Head of caudate nucleus (tissue), 42 donors: ENCODE data around the gene PPP6C.
"Not testable (repeated sequence)": the region's sequence is repeated elsewhere in the genome, so short reads cannot be mapped to it uniquely, and the experiment has no call there.

Experiments used
- DNase-seq, 42 donors: peaks; one replicate each; pipeline versions ENCODE4 v3.0.0 to v3.0.0-alpha.2; 2020 to 2021; ENCODE audit warnings: mixed read lengths in 7 of 42
- intact Hi-C: fragments of 100-400 bp; cut with DNase I; formaldehyde crosslinking; loops from one replicate; pipeline ENCODE4 v1.15.0; 2022

PPP6C gene

GRCh38 chr9:125189361-125190289 is at the start of gene PPP6C:
Gene PPP6C (minus strand): TSS chr9:125189803. CDS start chr9:125189718, 85 bp downstream.
- peak; percentile 95 to 99 (median 99) for DNase-seq
- intact Hi-C loops, result loop anchor here (2.0 kb wide), 1 partner anchor 51 kb away; the partner anchor contains the start of gene HSPA5

DNA sequence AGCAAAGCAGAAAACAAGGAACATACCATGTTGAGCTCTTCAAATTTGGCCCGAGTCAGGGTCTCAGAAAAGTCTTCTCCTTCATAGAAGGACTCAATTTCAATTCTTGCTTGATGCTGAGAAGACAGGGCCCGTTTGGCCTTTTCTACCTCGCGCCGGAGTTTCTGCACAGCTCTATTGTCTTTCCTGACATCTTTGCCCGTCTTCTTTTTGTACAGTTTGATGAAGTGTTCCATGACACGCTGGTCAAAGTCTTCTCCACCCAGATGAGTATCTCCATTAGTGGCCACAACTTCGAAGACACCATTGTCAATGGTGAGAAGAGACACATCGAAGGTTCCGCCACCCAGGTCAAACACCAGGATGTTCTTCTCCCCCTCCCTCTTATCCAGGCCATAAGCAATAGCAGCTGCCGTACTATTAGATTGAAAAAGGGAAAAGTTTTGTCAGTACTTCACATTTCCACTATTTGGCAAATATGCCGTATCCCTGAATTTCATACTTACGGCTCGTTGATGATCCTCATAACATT is 49.4 kb upstream of the PPP6C start:
- no peak for DNase-seq
- intact Hi-C loops, result no loop called here

DNA sequence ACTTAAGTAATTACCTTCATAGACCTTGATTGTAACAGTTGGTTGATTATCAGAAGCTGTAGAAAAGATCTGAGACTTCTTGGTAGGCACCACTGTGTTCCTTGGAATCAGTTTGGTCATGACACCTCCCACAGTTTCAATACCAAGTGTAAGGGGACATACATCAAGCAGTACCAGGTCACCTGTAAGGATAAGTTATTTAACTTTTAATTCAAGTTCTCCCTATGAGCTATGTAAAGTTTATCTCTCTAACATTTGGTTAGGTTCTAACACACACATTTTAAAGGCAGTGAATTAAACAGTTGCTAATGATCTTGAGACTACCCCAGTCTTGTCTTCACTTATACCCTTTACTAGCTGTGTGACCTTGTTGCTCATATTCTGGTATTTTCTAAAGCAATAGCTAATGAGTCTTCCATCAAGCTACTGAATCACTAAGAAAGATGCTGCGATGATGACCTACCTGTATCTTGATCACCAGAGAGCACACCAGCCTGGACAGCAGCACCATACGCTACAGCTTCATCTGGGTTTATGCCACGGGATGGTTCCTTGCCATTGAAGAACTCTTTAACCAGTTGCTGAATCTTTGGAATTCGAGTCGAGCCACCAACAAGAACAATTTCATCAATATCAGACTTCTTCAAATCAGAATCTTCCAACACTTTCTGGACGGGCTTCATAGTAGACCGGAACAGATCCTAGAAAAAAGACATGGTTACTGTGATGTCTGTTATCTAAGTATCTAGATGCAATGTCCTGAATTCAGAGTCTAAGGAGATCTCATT is 48.7 kb upstream of the PPP6C start:
- DNase-seq, result no peak
- intact Hi-C loops, result no loop called here

- intact Hi-C loops, DNase-seq: not testable (repeated sequence)
Observed at GRCh38 chr9:125236520-125237159, 47.0 kb upstream of the PPP6C start.

- no peak for DNase-seq
- intact Hi-C loops, result no loop called here
Observed at GRCh38 chr9:125235804-125236519, 46.4 kb upstream of the PPP6C start.

DNA sequence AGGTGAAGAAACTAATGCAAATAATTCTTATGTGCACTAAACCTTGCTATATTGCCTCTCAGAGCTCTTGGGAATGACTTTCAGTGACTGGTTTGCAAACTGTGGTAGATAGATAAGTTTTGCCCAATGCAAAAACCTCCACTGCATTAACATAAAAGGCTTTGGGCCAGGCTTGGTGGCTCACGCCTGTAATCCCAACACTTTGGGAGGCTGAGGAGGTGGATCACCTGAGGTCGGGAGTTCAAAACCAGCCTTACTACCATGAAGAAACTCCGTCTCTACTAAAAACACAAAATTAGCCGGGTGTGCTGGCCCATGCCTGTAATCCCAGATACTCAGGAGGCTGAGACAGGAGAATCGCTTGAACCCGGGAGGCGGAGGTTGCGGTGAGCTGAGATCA is 44.5 kb upstream of the PPP6C start:
- DNase-seq, intact Hi-C loops: not testable (repeated sequence)

- DNase-seq, result peak in 8 of 42 donors; percentile 15 to 46 (median 20)
- intact Hi-C loops, result no loop called here
Observed at GRCh38 chr9:125233678-125234077, 44.1 kb upstream of the PPP6C start.

DNA sequence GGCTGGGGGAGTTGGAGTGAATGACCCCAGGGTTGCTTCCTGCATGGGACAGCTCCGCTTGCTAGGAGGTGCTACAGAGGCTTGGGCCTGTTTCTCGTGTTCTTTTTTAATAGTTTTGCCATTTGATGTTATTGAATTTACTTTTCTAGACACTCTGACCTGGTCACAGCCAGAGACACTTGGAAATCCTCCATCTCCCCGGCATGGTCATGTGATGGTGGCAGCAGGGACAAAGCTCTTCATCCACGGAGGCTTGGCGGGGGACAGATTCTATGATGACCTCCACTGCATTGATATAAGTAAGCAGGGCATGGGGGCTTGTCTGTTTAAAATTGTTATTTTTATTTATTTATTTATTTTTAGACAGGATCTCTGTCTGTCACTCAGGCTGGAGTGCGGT is 38.2 kb upstream of the PPP6C start:
- DNase-seq, result peak in 16 of 42 donors; percentile 6 to 59 (median 28)
- intact Hi-C loops, result no loop called here

- intact Hi-C loops, result not testable (repeated sequence)
Observed at GRCh38 chr9:125224858-125225257, 35.3 kb upstream of the PPP6C start.

DNA sequence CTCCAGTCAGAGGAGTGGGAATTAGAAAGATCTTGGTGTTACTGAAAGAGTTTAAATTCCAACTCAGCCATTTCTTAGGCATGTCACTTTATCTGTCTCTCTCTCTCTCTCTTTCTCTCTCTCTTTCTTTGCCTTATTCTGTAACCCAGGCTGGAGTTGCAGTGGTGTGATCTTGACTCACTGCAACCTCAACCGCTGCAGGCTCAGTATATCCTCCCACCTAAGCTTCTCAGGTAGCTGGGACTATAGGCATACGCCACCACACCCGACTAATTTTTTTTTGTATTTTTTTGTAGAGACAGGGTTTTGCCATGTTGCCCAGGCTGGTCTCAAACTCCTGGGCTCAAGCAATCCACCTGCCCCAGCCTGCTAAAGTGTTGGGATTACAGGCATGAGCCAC is 29.0 kb upstream of the PPP6C start:
- intact Hi-C loops, result no loop called here
- peak in 18 of 42 donors; percentile 13 to 59 (median 31) for DNase-seq

More at GRCh38 chr9:125224858-125225257, 35.3 kb upstream of the PPP6C start:
- not testable (repeated sequence) for DNase-seq

DNA sequence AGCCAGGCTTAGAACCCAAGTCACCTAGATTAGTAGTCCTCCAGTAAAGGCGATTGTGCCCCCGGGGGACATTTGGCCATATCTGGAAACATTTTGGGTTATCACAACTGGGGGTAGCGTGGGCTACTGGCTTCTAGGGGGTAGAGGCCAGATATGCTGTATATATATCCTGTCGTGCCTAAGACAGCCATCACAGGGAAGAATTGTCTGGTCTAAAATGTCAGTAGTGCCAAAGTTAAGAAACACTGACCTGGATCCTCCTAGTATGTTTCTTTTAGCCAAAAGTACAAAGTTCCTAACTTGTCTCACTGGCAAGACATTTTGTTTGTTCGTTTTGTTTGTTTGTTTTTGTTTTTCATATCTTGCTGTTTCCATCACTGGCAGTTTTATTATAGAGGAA is 24.6 kb upstream of the PPP6C start:
- intact Hi-C loops, result no loop called here
- DNase-seq, result no peak

- intact Hi-C loops, result no loop called here
- no peak for DNase-seq
Observed at GRCh38 chr9:125204477-125204876, 14.9 kb upstream of the PPP6C start.

GRCh38 chr9:125202846-125203618 is 13.4 kb upstream of the PPP6C start:
- no peak for DNase-seq
- intact Hi-C loops, result no loop called here

GRCh38 chr9:125200216-125201047 is 10.8 kb upstream of the PPP6C start, which contains the start of gene RABEPK:
Gene RABEPK (plus strand): TSS chr9:125200542. CDS start chr9:125203014, 2,472 bp downstream.
- DNase-seq, result peak; percentile 81 to 96 (median 93)
- intact Hi-C loops, result no loop called here

GRCh38 chr9:125195591-125195990 is 6.0 kb upstream of the PPP6C start:
- intact Hi-C loops, result not testable (repeated sequence)

DNA sequence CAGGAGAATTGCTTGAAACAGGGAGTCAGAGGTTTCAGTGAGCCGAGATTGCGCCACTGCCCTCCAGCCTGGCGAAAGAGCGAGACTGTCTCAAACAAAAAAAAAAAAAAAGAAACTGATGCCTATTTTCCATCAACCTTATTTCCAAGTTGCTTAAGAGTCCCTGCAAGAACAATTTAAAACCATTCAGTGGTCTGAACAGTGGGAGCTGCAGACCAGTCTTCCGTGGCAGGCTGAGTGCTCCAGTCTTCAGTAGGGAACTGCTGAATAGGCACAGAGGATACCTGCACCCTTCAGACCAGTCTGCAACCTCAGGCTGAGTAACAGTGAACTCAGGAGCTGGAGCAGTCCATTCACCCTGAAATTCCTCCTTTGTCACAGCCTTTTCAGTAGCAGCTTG is 4.9 kb upstream of the PPP6C start:
- DNase-seq, intact Hi-C loops: not testable (repeated sequence)

More at GRCh38 chr9:125195591-125195990, 6.0 kb upstream of the PPP6C start:
- DNase-seq, result not testable (repeated sequence)
